ENCODE data around the gene PANX1.
A peak's percentile ranks its signal among the peaks of the same experiment; 100 is the strongest.

The PANX1 gene

GRCh38 chr11:94185416-94186084 is 56.9 kb downstream of the PANX1 start:
- peak; percentile 40 for DNase-seq (ENCODE audit: low read depth)

- no peak for DNase-seq (ENCODE audit: low read depth)
Observed at GRCh38 chr11:94186342-94187203, 57.9 kb downstream of the PANX1 start.

- peak; percentile 75 for DNase-seq (ENCODE audit: low read depth)
Observed at GRCh38 chr11:94193288-94193687, 64.6 kb downstream of the PANX1 start.

GRCh38 chr11:94194712-94195111 is 66.1 kb downstream of the PANX1 start:
- no peak for DNase-seq (ENCODE audit: low read depth)

- no peak for DNase-seq (ENCODE audit: low read depth)
Observed at GRCh38 chr11:94196363-94196762, 67.7 kb downstream of the PANX1 start.

GRCh38 chr11:94198718-94199117 is 70.1 kb downstream of the PANX1 start:
- DNase-seq (ENCODE audit: low read depth), result no peak

GRCh38 chr11:94199136-94200130 is 70.8 kb downstream of the PANX1 start:
- no peak for DNase-seq (ENCODE audit: low read depth)

- DNase-seq (ENCODE audit: low read depth), result peak; percentile 37
Observed at GRCh38 chr11:94201004-94201465, 72.4 kb downstream of the PANX1 start.

GRCh38 chr11:94203070-94203469 is 74.4 kb downstream of the PANX1 start:
- no peak for DNase-seq (ENCODE audit: low read depth)

- no peak for DNase-seq (ENCODE audit: low read depth)
Observed at GRCh38 chr11:94211261-94211830, 82.7 kb downstream of the PANX1 start.

- DNase-seq (ENCODE audit: low read depth), result no peak
Observed at GRCh38 chr11:94212898-94213297, 84.3 kb downstream of the PANX1 start.

GRCh38 chr11:94217705-94218104 is 89.1 kb downstream of the PANX1 start:
- no peak for DNase-seq (ENCODE audit: low read depth)

- DNase-seq (ENCODE audit: low read depth), result no peak
Observed at GRCh38 chr11:94218372-94218771, 89.7 kb downstream of the PANX1 start.

- no peak for DNase-seq (ENCODE audit: low read depth)
Observed at GRCh38 chr11:94219771-94220170, 91.1 kb downstream of the PANX1 start.

GRCh38 chr11:94224078-94224477 is 95.4 kb downstream of the PANX1 start:
- no peak for DNase-seq (ENCODE audit: low read depth)

All from HS-5 (cell line).